UCSD-AML1 (cell line): ENCODE data around the gene NUBP2.
"Not testable (repeated sequence)": the region's sequence is repeated elsewhere in the genome, so short reads cannot be mapped to it uniquely, and the experiment has no call there.

ENCODE experiments used
- DNase-seq: peaks from one replicate; lab custom pipeline; 2025; ENCODE audit not compliant: unreplicated experiment; lab: John Stamatoyannopoulos, UW

Gene NUBP2

DNA sequence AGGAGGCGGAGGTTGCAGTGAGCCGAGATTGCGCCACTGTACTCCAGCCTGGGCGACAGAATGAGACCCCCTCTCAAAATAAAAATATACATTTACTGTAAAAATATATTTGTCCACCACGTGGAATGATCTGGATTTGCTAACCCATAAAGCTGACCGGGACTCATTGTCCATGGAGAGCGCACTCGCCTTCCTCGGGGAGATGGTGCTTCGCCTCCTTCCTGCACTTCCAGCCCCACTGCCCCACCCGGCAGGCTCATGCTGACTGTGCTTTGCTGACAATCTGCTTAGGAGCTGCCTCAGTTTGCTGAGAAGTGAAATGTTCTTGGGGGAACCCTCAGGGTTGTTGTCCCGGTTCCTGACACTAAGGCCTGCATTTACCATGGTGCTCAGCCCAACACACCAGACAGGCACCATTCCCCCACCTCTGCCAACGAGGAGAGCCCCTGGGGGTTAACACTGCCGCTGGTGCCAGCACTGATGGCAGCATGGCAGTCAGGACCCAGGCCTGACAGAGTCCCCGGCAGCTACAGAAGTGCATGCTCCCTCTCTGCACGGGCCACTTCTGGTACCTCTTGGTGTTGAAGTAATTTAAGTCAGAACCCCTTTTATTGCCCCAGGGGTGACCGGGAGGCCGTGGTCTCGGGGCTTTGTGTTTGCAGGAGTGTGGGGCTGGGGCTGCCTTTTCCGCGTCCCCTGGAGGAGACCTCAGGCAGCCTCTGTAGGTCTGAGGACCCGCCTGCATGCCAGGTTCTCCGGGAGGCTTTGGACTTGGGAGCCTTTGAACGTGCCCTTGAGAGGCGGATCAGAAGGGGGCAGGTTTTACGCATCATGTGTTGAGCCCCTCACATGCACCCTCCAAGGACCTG, 2.5 kb downstream of the NUBP2 start:
- DNase-seq = no peak

DNA sequence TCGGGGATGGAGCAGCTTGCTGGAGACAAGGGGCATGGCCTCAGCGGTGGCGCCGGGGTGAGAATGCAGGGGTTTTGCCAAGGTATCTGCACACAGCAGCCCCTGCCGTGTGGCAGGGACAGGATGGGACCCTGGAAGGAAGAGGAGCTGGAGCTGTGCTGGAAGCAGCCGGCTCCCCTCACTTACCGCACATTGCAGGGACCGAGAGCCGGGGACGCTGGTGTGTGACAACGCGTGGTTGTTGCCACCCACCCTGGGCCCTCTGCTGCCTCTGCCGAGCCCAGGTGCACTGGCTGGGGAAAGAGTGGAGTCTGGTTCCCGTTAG, 3.0 kb downstream of the NUBP2 start:
- no peak for DNase-seq

DNA sequence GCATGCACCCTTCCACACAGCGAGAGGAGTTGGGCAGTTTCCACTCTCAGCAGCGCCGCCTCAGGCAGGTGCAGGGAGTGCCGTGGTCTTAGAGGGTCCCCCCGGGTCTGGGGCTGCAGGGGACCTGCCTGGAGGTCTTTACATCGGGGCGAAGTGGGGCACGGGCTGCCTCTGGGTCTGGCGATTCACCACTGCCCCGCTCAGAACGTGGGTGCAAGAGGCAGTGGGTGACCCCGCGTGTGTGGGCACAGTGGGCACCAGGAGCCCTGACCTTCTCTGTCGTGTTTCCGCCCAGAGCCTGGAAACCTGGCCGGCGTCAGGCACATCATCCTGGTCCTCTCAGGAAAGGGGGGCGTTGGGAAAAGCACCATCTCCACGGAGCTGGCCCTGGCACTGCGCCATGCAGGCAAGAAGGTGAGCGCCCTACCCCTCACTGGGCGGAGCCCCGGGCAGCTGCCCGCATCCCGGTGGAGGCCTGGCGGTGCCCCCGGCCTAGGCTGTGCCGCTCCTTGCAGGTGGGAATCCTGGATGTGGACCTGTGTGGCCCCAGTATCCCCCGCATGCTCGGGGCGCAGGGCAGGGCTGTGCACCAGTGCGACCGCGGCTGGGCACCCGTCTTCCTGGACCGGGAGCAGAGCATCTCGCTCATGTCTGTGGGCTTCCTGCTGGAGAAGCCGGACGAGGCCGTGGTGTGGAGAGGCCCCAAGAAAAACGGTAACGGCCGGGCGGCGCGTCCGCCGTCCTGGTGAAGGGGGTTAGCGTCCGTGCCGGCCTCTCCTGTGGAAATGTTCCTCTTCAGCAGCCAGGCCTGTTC, 3.7 kb downstream of the NUBP2 start:
- DNase-seq = no peak

DNA sequence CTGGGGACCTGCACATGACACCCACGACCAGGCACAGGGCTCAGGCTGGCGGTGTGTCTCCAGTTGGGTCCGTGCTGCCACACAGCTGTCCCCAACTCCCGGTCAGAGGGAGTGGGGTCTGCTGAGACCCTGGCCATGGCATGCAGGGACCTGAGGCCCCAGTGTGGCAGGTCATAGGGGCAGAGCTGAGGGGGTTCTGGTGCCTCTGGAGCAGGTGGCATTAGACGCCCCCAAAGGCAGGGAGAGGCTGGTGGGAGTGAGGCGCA, 4.2 kb downstream of the NUBP2 start:
- DNase-seq = no peak

DNA sequence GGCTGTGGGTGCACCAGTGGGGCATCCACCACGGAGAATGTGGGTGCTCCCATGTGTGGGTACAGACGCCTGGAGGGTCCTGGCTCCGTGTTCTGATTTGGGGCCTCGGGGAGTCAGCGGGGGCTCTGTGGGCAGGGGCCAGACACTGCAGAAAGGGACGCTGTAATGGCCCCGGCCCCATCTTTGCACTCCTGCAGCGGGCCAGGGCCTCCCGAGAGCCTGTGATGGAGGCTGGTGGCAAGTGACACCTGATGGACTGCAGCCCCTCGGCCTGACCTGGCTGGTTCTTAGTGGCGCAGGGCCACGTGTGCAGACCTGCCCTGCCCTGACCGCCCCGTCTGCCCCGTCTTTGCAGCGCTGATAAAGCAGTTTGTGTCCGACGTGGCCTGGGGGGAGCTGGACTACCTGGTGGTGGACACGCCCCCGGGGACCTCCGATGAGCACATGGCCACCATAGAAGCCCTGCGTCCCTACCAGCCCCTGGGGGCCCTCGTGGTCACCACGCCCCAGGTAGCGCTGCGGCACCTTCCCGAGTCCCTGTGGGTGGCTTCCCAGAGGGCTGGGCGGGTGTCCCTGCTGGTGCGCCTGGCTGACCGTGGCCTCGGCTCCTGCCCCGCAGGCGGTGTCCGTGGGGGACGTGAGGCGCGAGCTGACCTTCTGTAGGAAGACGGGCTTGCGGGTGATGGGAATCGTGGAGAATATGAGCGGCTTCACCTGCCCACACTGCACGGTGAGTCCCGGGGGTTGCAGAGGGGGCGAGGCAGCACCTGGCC, 4.7 kb downstream of the NUBP2 start:
- DNase-seq = no peak

DNA sequence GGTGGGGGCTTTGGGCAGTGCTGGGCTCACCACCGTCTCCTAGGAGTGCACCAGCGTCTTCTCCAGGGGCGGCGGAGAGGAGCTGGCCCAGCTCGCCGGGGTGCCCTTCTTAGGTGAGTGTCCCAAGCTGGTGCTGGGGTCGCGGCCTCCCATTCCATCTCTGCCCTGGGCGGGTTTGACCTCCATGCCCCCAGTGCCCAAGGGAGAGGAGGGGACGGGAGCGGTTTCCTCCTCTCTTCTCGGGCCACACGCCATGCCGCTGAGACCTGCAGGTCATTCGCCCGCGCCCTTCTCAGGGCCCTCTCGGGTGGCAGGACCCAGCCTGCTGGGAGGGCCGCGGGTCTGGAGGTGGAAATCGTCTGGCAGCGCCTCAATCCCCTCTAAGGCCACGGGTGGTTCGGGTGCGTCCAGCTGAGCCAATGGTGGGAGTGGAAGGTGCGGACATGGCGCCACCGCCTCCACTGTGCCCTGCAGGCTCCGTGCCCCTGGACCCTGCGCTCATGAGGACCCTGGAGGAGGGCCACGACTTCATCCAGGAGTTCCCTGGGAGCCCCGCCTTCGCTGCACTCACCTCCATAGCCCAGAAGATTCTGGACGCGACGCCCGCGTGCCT, 5.4 kb downstream of the NUBP2 start:
- DNase-seq = no peak

DNA sequence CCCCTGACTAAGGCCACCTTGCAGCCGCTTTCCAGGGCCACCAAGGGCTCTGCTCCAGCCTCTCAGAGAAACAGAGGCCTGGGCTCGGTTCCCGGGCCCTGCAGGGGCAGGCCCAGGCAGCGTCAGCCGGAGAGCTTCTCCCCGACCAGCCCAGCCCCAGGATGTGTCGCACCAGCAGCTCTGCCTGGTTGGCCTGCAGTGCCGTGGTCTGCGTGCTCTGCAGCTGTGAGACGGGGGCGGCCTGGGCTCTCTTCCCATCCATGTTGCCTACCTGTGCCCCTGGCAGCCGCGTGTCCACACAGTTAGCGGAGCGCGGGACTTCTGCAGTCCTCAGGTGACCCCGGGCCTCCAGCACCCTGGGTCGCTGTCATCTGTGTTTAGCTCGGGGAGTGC, 5.9 kb downstream of the NUBP2 start:
- DNase-seq = no peak

DNA sequence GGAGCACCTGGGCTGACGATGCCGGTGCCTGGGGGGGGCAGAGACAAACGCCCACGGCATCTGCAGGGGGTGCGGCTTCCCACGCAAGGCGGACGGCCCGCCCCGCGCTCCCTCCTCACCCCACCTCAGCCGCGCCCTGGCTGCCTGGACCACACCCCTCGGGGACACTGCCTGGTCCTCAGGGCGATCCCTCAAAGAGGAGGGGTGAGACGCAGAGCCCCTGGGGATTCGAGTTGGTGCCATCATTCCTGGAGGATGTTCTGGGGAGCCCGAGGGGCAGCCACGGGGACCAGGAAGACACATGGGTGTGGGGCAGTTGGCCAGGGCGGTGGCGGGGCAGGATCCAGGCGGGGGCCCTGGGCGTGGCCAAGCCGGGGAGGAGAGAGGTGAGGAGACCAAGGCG, 6.9 kb downstream of the NUBP2 start:
- no peak for DNase-seq

DNA sequence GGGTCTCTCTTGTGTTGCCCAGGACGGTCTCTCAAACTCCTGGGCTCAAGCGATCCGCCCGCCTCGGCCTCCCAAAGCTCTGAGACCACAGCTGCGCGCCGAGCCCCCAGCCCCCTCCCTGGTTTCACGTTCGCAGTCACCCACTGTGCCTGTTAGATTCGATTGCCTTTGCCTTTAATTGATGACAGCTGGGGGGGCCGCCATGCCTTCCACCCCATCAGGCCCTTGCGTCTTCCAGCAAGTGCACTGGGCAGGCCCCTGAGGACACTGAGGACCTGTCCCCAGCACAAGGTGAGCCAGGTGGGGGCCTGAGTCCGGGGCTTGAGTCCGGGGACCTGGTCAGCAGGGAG, 7.5 kb downstream of the NUBP2 start:
- DNase-seq = no peak

DNA sequence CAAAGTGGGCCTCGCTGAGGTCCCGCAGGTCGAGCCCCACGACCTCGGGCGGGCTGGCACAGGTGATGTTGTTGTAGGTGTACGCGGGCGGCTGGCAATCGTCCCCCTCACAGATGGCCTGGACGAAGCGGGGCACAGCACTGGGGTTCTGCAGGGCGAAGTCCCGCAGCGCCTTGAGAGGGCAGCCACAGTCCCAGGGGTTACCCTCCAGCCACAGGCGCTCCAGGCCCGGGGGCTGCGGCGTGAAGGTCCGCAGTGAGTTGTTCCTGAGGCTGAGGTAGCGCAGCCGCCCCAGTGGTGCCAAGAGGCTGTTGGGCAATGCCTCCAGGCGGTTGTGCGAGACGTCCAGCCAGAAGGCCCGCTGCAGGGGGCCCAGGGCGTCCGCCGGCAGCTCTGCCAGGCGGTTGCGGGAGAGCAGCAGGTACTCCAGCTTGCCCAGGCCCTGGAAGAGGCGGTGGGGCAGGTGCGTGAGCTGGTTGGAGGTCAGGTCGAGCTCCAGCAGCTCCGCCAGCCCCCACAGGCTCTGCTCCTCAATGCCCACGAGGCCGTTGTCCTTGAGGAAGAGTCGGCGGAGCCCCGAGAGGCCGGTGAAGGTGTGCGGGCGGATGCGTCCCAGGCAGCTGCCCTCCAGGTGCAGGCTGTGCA, 8.0 kb downstream of the NUBP2 start:
- DNase-seq = no peak

DNA sequence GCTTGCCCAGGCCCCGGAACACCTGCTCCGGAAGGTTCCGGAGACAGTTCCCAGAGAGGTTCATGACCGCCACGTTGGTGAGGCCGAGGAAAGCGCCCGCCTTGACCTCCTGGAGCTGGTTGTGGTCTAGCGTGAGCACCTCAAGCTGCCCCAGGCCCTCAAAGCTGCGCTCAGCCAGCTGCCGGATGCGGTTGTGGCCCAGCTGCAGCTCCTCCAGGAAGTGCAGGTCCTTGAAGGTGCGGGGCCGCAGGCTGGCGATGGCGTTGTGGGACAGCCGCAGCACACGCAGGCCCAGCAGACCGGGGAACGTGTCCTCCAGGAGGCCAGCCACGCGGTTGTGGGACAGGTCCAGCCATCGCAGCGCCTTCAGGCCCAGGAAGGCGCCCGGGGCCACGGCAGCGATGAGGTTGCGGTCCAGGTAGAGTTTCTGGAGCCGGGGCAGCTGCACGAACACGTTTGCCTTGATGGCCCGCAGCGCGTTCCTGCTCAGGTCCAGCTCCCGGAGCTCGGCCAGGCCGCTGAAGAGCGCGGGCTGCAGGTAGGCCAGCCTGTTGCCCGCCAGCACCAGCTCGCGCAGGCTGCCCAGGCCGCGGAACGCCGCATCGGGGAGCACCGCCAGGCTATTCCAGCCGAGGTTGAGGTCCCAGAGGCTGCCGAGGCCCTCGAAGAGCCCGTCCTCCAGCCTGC, 8.6 kb downstream of the NUBP2 start:
- no peak for DNase-seq

DNA sequence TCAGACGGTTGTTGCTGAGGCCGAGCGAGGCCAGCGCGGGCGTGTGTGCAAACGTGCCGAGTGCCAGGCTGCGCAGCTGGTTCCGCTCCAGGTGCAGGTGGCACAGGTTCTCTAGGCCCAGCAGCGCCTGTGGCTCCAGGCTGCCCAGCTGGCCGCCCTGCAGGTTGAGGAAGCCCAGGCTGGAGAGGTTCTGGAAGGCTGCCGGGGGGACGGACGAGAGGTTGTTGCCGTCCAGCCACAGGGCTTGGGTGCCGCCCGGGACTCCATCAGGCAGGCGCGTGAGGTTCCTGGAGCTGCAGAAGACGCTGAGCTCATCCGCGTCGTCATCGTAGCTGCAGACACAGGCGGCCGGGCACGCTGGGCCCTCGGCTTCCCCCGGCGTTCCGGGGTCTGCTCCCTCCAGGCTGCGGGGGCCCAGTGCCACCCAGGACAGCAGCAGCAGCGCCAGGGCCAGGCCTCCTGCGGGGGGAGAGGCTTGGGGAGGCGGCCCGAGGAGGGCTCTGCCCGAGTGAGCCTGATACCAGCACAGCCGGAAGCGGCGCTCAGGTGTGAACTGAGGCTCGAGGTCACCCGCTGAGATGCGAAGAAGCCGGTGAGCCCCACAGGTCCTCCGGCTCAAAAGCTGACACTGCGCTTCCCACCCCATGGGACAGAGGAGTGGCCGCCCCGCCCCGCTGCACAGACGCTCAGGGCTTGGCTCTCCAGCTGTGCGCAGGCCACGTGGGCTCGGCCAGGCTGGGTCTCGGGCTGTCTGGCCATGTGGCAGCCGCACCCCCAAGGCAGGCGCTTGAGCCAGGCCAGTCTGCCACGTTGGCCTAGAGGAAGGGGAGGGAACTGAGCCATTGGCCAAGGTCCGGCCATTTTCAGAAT, 9.4 kb downstream of the NUBP2 start:
- DNase-seq = no peak

DNA sequence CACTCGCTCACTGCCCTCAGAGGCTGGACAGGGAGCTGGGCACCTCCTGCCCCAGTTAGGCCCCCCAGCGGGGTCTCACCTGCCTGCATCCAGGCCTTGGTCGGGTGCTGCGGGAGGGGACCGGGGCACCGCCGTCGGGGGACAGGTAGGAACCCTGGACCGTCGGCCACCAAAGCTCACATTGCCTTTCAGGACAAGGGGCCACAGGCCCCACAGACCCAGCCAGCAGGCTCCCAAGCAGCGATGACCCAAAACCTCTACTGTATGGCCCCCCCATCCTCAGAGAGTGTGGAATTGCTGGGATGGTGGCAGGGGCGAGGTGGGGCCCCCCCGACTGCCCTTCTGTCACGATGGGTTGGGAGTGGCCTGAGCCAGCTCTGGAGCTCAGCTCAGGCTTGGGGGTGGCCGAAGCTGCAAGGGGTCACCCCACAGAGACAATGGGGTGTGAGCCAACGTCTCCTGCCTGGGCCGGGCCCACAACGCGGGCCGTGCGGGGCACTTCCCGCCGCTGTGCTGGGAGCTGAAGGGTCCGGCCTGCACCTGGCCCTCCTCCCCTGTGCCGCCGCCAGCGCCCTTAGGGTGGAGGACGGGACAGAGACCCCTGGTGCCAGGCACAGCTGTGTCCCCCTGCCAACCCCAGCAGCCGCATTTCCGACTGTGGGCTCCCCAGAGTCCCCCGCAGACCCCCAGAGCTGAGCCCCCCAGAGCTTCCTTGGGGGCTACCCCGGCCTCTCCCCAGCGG, 10.2 kb downstream of the NUBP2 start:
- no peak for DNase-seq

DNA sequence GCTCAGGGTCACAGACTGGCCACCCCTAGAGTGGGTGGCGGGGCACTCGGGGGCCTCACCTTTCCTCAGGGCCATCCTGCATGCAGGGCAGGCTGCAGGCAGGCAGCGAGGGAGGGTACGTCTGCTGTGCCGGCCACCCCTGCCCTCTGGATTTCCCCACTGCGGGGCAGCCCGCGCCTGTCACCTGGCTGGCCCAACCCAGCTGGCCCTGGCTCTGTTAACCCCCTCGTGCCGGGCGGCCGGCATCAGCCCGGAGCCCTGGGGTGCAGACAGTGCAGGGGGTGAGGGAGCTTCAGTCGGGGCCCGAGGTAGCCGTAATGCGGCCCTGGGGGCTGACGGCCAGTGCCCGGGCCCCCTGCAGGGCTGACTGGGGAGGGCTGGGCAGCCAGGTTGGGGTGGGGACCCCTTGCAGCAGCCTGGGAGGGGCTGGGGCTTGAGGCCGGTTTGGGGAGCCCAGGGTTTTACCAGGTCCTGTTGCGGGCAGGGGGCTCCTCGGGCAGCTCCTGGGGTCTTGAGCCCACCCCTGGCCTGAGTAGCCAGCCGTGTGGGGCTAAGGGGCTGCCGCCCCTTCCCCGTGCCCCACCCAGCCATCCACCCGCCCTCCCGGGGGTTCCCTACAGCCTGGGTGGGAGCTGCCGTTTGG, 10.9 kb downstream of the NUBP2 start, which contains the start of gene IGFALS:
Gene IGFALS, minus strand, starts transcription at position 128 of the 643 bp plus-strand sequence. Its CDS starts 53 bp downstream, at position 75.
- DNase-seq = no peak

DNA sequence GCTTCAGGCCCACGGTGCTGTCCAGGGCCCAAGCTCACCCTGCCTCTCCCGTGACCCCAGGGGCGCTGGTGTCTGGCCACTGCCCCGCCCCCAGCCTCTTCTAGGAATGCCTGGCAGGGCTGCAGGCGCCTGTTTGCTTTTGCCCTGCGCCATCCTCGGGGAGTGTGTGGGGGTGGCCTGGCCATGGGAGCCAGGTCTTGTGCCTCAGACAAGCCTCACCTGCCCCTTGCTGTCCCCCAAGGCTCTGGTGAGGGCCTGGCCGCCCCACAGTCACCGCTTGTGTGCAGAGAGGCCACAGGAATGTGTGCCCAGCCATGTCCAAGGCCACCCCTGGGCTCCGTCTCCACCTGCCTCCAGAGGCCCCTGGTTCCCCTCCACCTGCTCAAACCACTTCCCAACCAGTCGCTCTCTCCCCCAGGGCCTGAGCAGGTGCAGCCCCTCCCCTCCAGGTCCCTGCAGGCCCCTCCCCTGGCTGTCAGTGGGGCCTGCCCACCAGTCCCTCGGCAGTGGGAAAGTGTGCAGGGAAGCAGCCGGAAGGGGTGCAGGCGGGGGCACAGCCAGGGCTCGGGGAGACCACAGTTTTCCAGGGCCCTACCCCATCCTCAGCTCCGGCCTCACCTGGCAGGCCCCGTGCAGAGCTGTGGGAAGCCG, 11.6 kb downstream of the NUBP2 start:
- DNase-seq = no peak

DNA sequence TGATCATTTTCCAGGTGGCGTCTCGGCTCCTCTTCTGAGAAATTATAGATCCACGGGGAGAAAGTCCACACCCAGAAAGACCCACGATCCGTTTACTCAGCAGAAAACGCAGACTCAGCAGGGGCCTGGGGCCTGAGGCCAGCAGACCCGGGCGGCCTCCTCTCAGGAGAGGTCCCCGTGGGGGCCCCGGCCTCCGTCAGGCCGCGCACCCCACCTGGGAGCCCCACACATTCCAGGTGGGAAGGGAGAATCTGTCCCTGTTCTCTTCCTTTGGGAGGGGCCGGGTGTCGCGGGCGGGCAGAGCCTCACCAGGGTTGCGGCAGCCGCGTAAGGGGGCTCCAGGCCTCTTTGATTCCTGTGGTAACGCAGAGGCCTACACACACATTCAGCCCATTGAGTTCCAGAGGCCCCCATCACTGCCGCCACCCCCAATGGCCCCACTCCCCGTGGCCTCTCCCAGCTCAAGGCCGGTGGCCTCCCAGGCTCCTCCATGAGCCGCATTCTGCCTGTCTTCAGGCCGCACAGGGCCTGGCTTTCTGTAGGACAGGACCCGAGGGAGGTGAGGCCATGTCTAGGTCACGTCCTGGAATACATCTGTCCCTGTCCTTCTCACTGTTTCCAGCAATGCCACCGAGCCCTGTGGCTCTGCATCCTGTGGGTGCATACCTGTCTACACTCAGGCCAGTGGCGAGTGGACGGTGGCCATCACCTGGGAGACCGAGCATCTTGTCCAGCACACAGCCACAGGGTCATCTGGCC, 12.3 kb downstream of the NUBP2 start:
- DNase-seq = no peak

DNA sequence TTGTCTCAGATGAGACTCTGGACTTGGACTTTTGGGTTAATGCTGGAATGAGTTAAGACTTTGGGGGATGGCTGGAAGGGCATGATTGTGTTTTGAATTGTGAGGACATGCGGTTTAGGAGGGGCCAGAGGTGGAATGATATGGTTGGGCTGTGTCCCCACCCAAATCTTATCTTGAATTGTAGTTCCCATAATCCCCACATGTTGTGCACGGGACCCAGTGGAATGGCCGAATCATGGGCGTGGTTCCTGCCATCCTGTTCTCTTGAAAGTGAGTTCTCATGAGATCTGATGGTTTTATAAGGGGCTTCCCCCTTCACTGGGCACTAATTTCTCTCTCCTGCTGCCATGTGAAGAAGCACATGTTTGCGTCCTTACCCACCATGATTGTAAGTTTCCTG, 16.5 kb downstream of the NUBP2 start:
- DNase-seq = not testable (repeated sequence)
